ENCODE data around the gene XYLT1. TPM values are rescaled to one million over a fixed set of nuclear protein-coding genes. Genes with fewer than 3 reads are reported as not detected.

Gene XYLT1
- total and polyA plus RNA-seq, 2 of the 13 experiments (the other 11 are each of a cell fraction or from before 2014, with no cell fraction given): not detected

DNA sequence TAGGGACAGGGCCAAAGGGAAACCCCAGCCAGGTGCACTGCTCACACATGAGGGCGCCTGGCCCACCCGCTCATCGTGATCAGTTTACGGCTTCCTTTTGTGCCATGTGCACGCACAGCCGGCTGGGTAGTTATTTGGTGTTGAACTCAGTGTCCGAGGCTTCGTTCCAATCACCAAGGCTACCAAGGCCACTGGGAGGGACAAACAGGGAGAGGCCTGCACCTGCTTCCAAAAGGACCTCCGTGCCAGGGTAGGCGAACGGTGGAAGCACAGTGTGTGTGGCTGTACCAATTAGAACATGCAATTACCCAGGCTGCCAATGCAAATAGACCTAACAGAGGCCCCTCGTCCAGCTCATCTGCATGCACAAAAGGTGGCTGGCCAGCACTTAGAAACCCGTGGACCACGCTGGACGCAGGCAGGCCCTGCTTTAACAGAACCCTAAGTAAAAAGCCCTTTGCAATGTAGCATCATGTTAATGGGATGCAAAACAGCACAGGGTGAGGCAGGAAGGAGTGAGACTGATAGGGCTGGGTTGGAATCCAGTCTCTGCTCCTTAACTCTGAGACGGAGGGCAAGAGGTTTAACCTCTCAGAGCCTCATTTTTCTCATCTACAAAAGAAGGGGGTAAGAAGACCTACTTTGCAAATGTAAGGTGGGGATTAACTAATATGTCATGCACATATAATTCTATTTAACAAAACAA lies 204.0 kb downstream of the XYLT1 start:
- H3K27ac ChIP-seq (ENCODE audit: extremely low read length, insufficient read depth, low read length): no peak overlapping the region
- CTCF ChIA-PET (ENCODE audit: low intra/inter-chr PET ratio, low total read pairs): no interaction called here
- H2AFZ ChIP-seq (ENCODE audit: low read length): no peak overlapping the region
- BruUV-seq (replicated peaks): no TSS peak
- H3K79me2 ChIP-seq (ENCODE audit: insufficient read depth, low read length): no peaks in the 10 kb centered on the region
- DNase-seq (ENCODE audit: low spot score) (no peak), FAIRE-seq (no peak), ATAC-seq (no peak)
- H3K9ac ChIP-seq (ENCODE audit: insufficient read depth, low read depth, low read length): no peak overlapping the region
- no peaks in the 10 kb centered on the region for H3K9me3 ChIP-seq (ENCODE audit: low read length)
- intact Hi-C loops (cut with micrococcal nuclease; ENCODE audit: unreplicated experiment): no loop called here
- peaks cover 17% of the 10 kb centered on the region for H3K4me1 ChIP-seq (ENCODE audit: insufficient read depth, low read length)
- 64% methylated on average over 16 of the region's 16 CpGs for WGBS (ENCODE audit: low lambda C conversion rate)
- H3K27me3 ChIP-seq (ENCODE audit: control insufficient read depth in 1 of 2, insufficient read depth in 2 of 2, low read length in 2 of 2): no peaks in the 10 kb centered on the region; a peak in 1 of 5 replicates
- H3K36me3 ChIP-seq (replicated peaks in 1 of 2; ENCODE audit: control insufficient read depth in 1 of 2, insufficient read depth in 2 of 2, low read length in 2 of 2): no peaks in the 10 kb centered on the region
- H4K20me1 ChIP-seq (ENCODE audit: insufficient read depth, low read length): no peaks in the 10 kb centered on the region
- in situ Hi-C loops (cut with HindIII; ENCODE audit: extremely low pct_ligation_motif_present, low pct_unique_long_range_greater_than_20kb): no loop called here
- H3K4me3 ChIP-seq (replicated peaks in 1 of 3; ENCODE audit: insufficient read depth in 1 of 3, low read depth in 2 of 3, low read length in 3 of 3): no peak overlapping the region
- H3K4me2 ChIP-seq (ENCODE audit: low read depth, low read length): no peak overlapping the region
- POLR2A ChIA-PET: no interaction called here
- TF ChIP-seq KAT7 (CRISPR knock-in tag; IDR thresholded peaks at IDR 0.05; ENCODE audit: borderline replicate concordance): no peak
- TF ChIP-seq PAX8 (CRISPR knock-in tag; IDR thresholded peaks at IDR 0.05; ENCODE audit: borderline replicate concordance): no peak
- TF ChIP-seq, protein P1, sequence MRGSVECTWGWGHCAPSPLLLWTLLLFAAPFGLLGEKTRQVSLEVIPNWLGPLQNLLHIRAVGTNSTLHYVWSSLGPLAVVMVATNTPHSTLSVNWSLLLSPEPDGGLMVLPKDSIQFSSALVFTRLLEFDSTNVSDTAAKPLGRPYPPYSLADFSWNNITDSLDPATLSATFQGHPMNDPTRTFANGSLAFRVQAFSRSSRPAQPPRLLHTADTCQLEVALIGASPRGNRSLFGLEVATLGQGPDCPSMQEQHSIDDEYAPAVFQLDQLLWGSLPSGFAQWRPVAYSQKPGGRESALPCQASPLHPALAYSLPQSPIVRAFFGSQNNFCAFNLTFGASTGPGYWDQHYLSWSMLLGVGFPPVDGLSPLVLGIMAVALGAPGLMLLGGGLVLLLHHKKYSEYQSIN (CRISPR knock-in tag; IDR thresholded peaks at IDR 0.05; ENCODE audit: borderline replicate concordance): no peak
- TF ChIP-seq MYC (CRISPR knock-in tag; IDR thresholded peaks at IDR 0.05; ENCODE audit: borderline replicate concordance): no peak
- TF ChIP-seq ATF5 (CRISPR knock-in tag; IDR thresholded peaks at IDR 0.05; ENCODE audit: low read depth): no peak
- no peak for TF ChIP-seq EED (CRISPR knock-in tag; IDR thresholded peaks at IDR 0.05)
- TF ChIP-seq ZNF558 (CRISPR knock-in tag; IDR thresholded peaks at IDR 0.05; ENCODE audit: borderline replicate concordance): no peak
- no peak for TF ChIP-seq ZNF646 (CRISPR knock-in tag; IDR thresholded peaks at IDR 0.05)
- no peak for TF ChIP-seq RARA (CRISPR knock-in tag; IDR thresholded peaks at IDR 0.05)
- no peak for TF ChIP-seq KDM5A (IDR thresholded peaks at IDR 0.05; ENCODE audit: borderline replicate concordance, low read length)
- TF ChIP-seq IRF1 (CRISPR knock-in tag; IDR thresholded peaks at IDR 0.05; ENCODE audit: low read depth): no peak
- TF ChIP-seq ZNF256 (CRISPR knock-in tag; conservative IDR thresholded peaks at IDR 0.05): no peak
- no peak for TF ChIP-seq ZNF660 (CRISPR knock-in tag; IDR thresholded peaks at IDR 0.05; ENCODE audit: borderline replicate concordance, low read depth)

Measured in HepG2 (cell line).